HEK293 (cell line): Measurements from ENCODE around the gene ANKRD11.
"Not testable (repeated sequence)": the region's sequence is repeated elsewhere in the genome, so short reads cannot be mapped to it uniquely, and the experiment has no call there.

Experiments used
- CTCF ChIP-seq: fragments of 450-650 bp; formaldehyde crosslinking; IDR thresholded peaks from 2 replicates; pipeline ENCODE4 v1.5.1; 2016; ENCODE audit warnings: missing biosample characterization, missing genetic modification characterization
- TCF7L2 ChIP-seq: IDR thresholded peaks from 2 replicates; pipeline ENCODE4 v1.6.1; 2011; ENCODE audit warnings: low read depth, mild to moderate bottlenecking, inconsistent platforms, low read length, moderate library complexity, borderline replicate concordance
- ZBTB7A ChIP-seq: fragments of 450-650 bp; formaldehyde crosslinking; IDR thresholded peaks from 2 replicates; pipeline ENCODE4 v1.5.1; 2016; ENCODE audit warnings: low read depth, missing biosample characterization, missing genetic modification characterization
- ZNF449 ChIP-seq: fragments of 450-650 bp; formaldehyde crosslinking; IDR thresholded peaks from 2 replicates; pipeline ENCODE4 v1.5.1; 2017; ENCODE audit warnings: missing biosample characterization, mild to moderate bottlenecking, missing genetic modification characterization, moderate library complexity
- ZNF548 ChIP-seq: fragments of 450-650 bp; formaldehyde crosslinking; IDR thresholded peaks from 2 replicates; pipeline ENCODE4 v1.5.1; 2016; ENCODE audit warnings: missing biosample characterization, missing genetic modification characterization
- ZNF610 ChIP-seq: fragments of 450-650 bp; formaldehyde crosslinking; IDR thresholded peaks from 2 replicates; pipeline ENCODE4 v1.5.1; 2016; ENCODE audit warnings: missing biosample characterization, missing genetic modification characterization, borderline replicate concordance
- ZNF654 ChIP-seq: fragments of 450-650 bp; formaldehyde crosslinking; IDR thresholded peaks from 2 replicates; pipeline ENCODE4 v1.5.1; 2016; ENCODE audit warnings: low read depth, missing biosample characterization, missing genetic modification characterization
- ZNF792 ChIP-seq: fragments of 450-650 bp; formaldehyde crosslinking; IDR thresholded peaks from 2 replicates; pipeline ENCODE4 v1.5.1; 2016; ENCODE audit warnings: missing biosample characterization, missing genetic modification characterization

- not testable (repeated sequence) for TF ChIP-seq ZBTB7A; CTCF; ZNF610; TCF7L2; ZNF654 (tag by site-specific recombination); ZNF449 (tag by site-specific recombination); ZNF548 (tag by site-specific recombination); ZNF792 (tag by site-specific recombination)
Observed at GRCh38 chr16:89454378-89455125, 35.8 kb downstream of the ANKRD11 start.
